Measurements from ENCODE around the gene TIGD3.

TIGD3 gene

GRCh38 chr11:65388731-65389130, 34.2 kb downstream of the TIGD3 start:
- DNase-seq (ENCODE audit: low read depth), result no peak
- TF ChIP-seq, protein P1, sequence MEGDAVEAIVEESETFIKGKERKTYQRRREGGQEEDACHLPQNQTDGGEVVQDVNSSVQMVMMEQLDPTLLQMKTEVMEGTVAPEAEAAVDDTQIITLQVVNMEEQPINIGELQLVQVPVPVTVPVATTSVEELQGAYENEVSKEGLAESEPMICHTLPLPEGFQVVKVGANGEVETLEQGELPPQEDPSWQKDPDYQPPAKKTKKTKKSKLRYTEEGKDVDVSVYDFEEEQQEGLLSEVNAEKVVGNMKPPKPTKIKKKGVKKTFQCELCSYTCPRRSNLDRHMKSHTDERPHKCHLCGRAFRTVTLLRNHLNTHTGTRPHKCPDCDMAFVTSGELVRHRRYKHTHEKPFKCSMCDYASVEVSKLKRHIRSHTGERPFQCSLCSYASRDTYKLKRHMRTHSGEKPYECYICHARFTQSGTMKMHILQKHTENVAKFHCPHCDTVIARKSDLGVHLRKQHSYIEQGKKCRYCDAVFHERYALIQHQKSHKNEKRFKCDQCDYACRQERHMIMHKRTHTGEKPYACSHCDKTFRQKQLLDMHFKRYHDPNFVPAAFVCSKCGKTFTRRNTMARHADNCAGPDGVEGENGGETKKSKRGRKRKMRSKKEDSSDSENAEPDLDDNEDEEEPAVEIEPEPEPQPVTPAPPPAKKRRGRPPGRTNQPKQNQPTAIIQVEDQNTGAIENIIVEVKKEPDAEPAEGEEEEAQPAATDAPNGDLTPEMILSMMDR (IDR thresholded peaks at IDR 0.05; ENCODE audit: control insufficient read depth, insufficient read depth, low read depth, low read length, missing control alignments), result no peak
- no peak overlapping the region for H3K4me3 ChIP-seq (ENCODE audit: control insufficient read depth, low read depth, low read length)

- TF ChIP-seq, protein P1 (IDR thresholded peaks at IDR 0.05; ENCODE audit: control insufficient read depth, insufficient read depth, low read depth, low read length, missing control alignments), result no peak
- DNase-seq (ENCODE audit: low read depth), result no peak
- H3K4me3 ChIP-seq (ENCODE audit: control insufficient read depth, low read depth, low read length), result no peak overlapping the region
Observed at GRCh38 chr11:65389294-65389980, 34.9 kb downstream of the TIGD3 start.

DNA sequence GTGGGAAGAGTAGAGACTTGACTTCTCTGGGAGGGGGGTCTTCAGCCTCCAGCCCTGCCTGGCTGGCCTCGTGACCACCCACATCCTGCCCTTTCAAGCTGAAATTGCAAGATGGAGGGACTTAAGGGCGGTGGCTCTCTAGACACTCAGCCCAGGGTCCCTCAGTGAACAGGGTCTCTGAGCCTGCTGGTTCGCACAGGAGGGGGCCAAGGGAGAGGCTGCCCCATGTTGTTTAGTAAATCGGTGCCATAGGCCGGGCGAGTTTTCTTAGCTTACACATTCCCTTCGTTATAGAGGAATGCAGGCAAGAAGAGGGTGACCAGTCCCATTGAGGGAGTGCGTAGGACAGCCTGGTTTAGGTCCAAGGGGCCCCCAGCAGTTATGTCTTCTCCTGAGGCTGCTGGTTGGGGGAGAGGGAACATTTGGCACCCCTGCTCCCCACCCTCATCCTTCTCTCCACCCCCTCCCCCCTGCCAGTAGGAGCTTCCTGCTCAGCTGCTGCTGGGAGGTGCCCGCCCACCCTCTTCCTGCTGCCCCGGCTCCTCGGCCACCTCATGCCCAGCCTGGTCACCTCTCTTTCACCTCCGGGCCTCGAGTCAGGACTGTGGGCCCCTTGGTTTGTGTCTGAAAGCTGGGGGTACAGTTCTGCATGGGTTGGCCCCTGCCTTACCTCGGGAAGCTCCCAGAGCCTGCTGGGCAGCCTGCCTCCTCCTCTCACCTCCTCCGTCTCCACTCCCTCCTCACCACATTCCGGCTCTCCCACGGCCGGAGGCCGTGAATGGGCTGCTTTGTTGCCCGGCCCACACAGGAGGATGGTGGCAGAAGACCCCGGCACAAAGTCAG, 35.8 kb downstream of the TIGD3 start:
- no peak overlapping the region; the same call in 1 of the 2 replicates for H3K4me3 ChIP-seq (ENCODE audit: control insufficient read depth, low read depth, low read length)
- DNase-seq (ENCODE audit: low read depth), result no peak
- TF ChIP-seq, protein P1 (IDR thresholded peaks at IDR 0.05; ENCODE audit: control insufficient read depth, insufficient read depth, low read depth, low read length, missing control alignments), result no peak

- TF ChIP-seq, protein P1 (IDR thresholded peaks at IDR 0.05; ENCODE audit: control insufficient read depth, insufficient read depth, low read depth, low read length, missing control alignments), result no peak
- no peak for DNase-seq (ENCODE audit: low read depth)
- no peak overlapping the region; the same call in 1 of the 2 replicates for H3K4me3 ChIP-seq (ENCODE audit: control insufficient read depth, low read depth, low read length)
Observed at GRCh38 chr11:65390996-65391395, 36.4 kb downstream of the TIGD3 start.

GRCh38 chr11:65392186-65392829, 37.8 kb downstream of the TIGD3 start:
- DNase-seq (ENCODE audit: low read depth), result no peak
- H3K4me3 ChIP-seq (ENCODE audit: control insufficient read depth, low read depth, low read length), result no peak overlapping the region
- TF ChIP-seq, protein P1 (IDR thresholded peaks at IDR 0.05; ENCODE audit: control insufficient read depth, insufficient read depth, low read depth, low read length, missing control alignments), result no peak

DNA sequence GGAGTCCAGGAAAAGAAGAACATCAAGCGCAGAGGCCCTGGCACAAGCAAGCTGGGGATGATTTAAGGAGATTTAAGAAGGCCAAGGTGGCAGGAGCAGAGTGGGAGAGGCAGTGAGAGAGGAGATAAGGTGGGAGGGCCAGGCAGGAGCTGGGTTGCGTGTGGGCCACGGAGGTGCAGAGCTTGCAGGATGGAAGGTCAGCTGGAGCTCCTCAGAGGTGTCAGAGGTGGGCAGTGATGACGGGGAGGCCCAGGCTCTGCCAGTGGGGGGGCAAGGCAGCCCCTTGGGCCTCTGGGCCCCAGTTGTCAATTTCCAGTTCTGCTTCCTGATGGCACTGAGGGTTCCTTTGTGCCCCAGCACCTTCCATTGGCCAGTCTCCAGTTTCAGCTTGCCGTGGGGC, 38.3 kb downstream of the TIGD3 start:
- no peak for DNase-seq (ENCODE audit: low read depth)
- TF ChIP-seq, protein P1 (IDR thresholded peaks at IDR 0.05; ENCODE audit: control insufficient read depth, insufficient read depth, low read depth, low read length, missing control alignments), result no peak
- H3K4me3 ChIP-seq (ENCODE audit: control insufficient read depth, low read depth, low read length), result no peak overlapping the region

Data from AG09309 (cell line).